Astrocyte (in vitro differentiated cells and primary cell): ENCODE data around the gene DSCAM.

ENCODE experiments used
- CTCF ChIP-seq: IDR thresholded peaks from 2 replicates; pipeline ENCODE4 v1.5.1; 2011; ENCODE audit warnings: low read depth, mild to moderate bottlenecking, inconsistent platforms, low read length, moderate library complexity; ENCODE audit not compliant: insufficient read depth
- EZH2 ChIP-seq: IDR thresholded peaks from 2 replicates; pipeline ENCODE4 v1.6.1; 2012; ENCODE audit warnings: mild to moderate bottlenecking, low read length, inconsistent platforms; ENCODE audit not compliant: insufficient read depth

- TF ChIP-seq CTCF (no peak), EZH2 (no peak)
Measured at GRCh38 chr21:40128891-40129290, 718.1 kb downstream of the DSCAM start.
